ENCODE results near the gene TMEM131L.

DNA sequence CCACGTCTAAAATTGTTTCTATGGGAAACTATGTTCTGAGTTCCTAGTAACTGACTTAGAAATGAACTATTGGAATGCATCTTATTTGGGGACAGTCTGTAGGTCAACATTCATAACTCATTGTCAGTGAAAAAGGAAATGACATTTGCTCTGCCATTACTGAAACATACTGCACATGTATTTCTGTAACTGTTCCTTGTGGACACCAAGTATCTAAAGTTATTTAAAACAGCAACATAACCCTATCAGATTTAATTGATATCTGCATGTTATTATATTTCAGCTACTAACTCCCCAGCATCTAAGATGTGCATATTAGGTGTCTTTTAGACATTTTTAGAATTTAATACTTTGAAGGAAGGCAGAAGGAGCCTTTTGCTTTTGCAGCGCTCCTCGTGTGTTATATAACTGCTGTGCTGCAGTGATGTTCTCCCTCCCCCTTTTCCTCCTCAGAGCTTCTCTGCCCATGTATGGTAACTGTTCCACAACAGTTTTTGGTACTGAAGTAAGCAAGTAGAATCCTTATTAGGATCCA lies 37.2 kb upstream of the TMEM131L start:
- TF ChIP-seq, protein P1, sequence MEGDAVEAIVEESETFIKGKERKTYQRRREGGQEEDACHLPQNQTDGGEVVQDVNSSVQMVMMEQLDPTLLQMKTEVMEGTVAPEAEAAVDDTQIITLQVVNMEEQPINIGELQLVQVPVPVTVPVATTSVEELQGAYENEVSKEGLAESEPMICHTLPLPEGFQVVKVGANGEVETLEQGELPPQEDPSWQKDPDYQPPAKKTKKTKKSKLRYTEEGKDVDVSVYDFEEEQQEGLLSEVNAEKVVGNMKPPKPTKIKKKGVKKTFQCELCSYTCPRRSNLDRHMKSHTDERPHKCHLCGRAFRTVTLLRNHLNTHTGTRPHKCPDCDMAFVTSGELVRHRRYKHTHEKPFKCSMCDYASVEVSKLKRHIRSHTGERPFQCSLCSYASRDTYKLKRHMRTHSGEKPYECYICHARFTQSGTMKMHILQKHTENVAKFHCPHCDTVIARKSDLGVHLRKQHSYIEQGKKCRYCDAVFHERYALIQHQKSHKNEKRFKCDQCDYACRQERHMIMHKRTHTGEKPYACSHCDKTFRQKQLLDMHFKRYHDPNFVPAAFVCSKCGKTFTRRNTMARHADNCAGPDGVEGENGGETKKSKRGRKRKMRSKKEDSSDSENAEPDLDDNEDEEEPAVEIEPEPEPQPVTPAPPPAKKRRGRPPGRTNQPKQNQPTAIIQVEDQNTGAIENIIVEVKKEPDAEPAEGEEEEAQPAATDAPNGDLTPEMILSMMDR (IDR thresholded peaks at IDR 0.05) = no peak
- no peak for TF ChIP-seq ZFX (IDR thresholded peaks at IDR 0.05; ENCODE audit: borderline replicate concordance)
